ENCODE data around the gene MVP.
A peak's percentile ranks its signal among the peaks of the same experiment; 100 is the strongest.

The MVP gene

DNA sequence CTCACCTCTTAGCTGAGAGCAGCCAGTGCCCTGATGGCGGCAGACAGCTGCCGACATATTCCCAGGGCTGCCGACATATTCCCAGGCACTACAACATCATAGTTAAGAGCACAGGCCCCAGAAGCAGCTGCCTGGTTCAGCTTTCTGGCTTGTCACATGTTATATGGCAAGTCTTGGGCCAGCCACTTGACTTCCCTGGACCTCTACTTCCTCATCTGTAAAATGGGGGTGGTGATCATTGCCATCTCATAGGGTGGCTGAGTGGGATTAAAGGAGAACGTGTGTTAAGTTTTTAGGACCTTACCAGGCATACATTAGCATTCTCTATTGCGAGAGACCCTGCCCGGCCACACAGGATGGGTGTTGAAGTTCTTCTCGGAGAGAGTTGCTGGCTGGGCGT lies 23.7 kb downstream of the MVP start:
- no peak for TF ChIP-seq CTCF (IDR thresholded peaks at IDR 0.05; ENCODE audit: low read depth, low read length)
- no peak for DNase-seq (ENCODE audit: extremely low read depth, low read depth)

DNA sequence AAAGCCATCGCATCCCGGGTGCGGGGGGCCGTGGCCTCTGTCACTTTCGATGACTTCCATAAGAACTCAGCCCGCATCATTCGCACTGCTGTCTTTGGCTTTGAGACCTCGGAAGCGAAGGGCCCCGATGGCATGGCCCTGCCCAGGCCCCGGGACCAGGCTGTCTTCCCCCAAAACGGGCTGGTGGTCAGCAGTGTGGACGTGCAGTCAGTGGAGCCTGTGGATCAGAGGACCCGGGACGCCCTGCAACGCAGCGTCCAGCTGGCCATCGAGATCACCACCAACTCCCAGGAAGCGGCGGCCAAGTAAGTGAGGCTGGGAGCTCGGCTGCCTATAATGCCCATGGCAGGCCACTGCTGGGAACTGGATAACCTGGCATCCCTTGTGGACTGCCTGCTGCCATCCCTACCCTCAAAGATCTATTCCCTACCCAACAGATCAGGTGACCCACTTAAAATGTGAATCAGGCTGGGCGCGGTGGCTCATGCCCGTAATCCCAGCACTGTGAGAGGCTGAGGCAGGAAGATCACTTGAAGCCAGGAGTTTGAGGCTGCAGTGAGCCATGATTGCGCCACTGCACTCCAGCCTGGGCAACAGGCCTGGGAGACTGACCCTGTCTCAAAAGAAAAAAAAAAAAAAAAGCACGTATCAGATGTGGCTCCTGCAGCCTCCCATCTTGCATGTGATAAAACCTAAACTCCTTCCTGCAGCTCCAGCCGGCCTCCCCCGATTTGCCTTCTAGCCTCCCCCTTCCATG lies 24.5 kb downstream of the MVP start:
- DNase-seq (ENCODE audit: extremely low read depth, low read depth) = no peak
- no peak for TF ChIP-seq CTCF (IDR thresholded peaks at IDR 0.05; ENCODE audit: low read depth, low read length)

DNA sequence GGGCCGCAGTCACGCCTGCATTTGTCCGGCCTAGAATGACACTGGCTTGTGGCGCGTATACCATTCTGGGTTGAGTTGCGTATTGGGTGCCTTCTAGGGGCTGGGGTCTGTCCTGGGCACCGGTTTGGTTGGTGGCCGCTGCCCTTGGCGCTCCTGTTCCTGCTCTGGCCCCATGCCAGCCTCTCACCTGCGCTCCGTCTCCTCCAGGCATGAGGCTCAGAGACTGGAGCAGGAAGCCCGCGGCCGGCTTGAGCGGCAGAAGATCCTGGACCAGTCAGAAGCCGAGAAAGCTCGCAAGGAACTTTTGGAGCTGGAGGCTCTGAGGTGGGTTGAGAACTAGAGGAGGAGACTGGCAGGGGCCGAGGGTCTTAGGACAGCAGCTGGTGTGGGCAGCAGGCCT lies 25.4 kb downstream of the MVP start:
- TF ChIP-seq CTCF (IDR thresholded peaks at IDR 0.05; ENCODE audit: low read depth, low read length) = no peak
- no peak for DNase-seq (ENCODE audit: extremely low read depth, low read depth)

GRCh38 chr16:29848420-29849297 lies 28.4 kb downstream of the MVP start:
- DNase-seq (ENCODE audit: extremely low read depth, low read depth) = no peak
- peak; percentile 88 for TF ChIP-seq CTCF (IDR thresholded peaks at IDR 0.05; ENCODE audit: low read depth, low read length)

DNA sequence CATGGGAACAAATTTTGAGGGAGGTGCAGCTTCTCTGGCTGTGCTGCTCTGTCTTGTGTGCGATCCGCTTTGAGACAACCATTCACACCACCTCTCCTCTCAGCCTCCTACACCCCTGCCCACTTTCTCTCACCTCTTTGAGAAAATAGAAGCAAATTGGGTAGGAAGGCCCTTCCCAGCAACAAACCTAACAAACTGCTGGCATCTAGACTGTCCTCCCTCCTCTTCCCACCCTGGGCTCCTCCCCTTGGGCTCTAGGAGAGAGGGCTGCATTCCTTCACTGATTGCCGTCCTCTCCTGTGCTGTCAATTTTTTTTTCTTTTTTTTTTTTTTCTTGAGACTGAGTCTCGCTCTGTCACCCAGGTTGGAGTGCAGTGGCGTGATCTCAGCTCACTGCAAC lies 29.2 kb downstream of the MVP start:
- DNase-seq (ENCODE audit: extremely low read depth, low read depth) = no peak

GRCh38 chr16:29850998-29851397 lies 30.7 kb downstream of the MVP start:
- no peak for DNase-seq (ENCODE audit: extremely low read depth, low read depth)
- TF ChIP-seq CTCF (IDR thresholded peaks at IDR 0.05; ENCODE audit: low read depth, low read length) = no peak

More for the DNA sequence above, 29.2 kb downstream of the MVP start:
- no peak for TF ChIP-seq CTCF (IDR thresholded peaks at IDR 0.05; ENCODE audit: low read depth, low read length)

GRCh38 chr16:29852654-29853053 lies 32.4 kb downstream of the MVP start:
- peak; percentile 38 for DNase-seq (ENCODE audit: extremely low read depth, low read depth)
- TF ChIP-seq CTCF (IDR thresholded peaks at IDR 0.05; ENCODE audit: low read depth, low read length) = no peak

Data from AG09319 (cell line).